Fibroblast of skin of back (primary cell): ENCODE results near the gene GAS2L3.
A peak's percentile ranks its signal among the peaks of the same experiment; 100 is the strongest.
"Not testable (repeated sequence)": the region's sequence is repeated elsewhere in the genome, so short reads cannot be mapped to it uniquely, and the experiment has no call there.

Experiments
- DNase-seq: peaks from one replicate; pipeline ENCODE4 v3.0.0-alpha.2; 2013

The GAS2L3 gene

DNA sequence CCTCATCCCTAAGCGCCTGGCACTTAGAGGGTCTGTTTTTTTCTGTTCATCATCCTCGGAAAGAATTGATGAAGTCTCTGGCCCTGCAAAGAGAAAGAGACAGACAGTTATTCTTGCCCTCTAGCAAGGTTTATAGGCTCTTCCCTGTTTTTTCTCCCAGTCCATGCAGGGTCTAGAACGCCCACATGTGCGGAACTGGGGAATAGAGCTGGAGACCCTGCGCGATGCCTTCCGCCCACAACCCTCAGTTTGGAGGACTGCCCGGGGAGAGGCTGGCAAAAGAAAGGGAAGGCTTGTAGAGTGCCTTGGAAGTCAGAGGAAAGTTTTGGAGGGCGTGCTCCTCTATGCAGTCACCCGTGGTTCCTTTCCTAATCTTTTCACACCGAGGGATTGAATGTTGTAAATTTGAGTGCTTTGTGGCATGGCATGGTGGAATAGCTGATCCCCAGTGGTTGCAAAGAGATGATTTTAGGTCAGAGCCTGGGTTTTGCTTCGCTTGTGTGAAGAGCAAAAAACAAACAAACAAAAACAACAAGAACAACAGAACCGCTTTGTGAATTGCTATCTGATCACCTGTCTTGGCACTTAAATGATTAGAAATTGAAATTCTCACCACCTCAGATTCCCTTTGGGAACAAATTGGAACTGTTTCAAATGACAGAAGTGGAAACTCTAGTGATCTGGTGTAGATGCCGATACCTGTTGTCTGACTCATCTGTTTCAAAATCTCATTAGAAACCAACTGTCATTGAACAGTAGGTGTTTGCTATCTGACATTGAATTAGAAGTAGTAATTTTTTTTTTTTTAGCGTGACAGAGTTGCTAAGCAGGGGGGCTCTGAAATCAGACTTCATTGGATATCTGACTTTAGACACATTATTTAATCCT is 947 bp downstream of the GAS2L3 start:
- peak; percentile 12 for DNase-seq

DNA sequence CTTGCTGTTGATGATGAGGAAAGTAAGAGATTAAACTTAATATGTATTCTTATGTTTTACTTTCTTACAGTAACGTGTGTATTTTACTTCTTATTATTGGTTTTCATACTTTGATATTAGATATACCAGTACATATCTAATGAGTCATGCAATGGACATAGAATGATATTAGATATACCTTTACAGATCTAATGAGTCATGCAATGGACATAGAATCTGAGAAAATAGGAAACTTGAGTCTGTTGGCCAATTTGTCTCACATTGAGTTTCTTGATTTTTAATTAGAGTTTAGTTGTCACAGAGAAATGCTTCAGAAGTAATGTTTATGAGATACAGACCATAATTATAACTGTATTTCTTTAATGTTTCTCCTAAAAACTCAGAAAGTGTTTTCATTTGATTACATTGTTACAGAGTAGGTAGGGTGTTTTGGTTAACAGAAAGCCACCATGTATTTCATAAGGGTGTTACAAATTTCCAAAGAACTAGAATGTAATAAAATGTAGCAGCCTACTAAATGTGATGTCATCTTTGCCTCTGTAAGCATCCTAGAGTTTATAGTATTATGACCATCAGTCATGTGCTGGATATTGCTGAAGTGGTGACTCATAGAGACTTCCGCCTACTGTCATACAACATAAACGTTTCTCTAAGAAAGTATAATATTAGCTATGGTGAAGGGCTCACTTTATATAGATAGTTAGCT is 3.0 kb downstream of the GAS2L3 start:
- peak; percentile 81 for DNase-seq

DNA sequence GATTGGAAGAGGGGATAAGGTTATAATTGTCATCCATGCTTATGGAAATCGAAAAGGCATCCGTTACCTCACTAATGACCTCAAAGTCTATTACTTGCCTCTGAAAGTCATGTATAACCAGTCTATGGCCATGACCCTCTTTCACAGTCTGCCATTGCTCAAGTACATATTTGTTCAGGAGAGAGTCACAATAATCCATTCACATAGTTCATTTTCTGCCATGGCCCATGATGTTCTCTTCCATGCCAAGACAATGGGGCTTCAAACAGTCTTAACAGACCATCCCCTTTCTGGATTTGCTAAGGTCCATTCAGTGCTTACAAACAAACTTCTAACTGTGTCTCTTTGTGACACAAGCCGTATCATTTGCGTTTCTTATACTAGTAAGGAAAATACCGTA is 5.4 kb downstream of the GAS2L3 start:
- DNase-seq, result no peak

DNA sequence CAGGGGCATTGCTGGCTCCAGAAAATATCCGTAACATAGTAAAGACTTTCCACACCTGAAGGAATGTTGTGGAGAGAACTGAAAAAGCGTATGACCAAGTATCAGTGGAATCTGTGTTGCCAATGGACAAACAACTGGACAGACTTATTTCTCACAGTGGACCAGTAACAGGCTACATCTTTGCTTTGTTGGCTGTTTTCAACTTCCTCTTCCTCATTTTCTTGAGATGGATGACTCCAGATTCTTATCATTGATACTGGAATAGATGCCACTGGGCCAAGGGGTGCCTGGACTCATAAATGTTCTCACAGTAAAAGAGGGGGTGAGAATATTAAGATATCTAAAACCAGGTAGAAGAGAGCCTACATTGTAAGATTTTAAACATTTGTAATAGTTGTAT is 6.4 kb downstream of the GAS2L3 start:
- no peak for DNase-seq

- no peak for DNase-seq
Observed at GRCh38 chr12:100584256-100584655, 10.8 kb downstream of the GAS2L3 start.

GRCh38 chr12:100591979-100592378 is 18.5 kb downstream of the GAS2L3 start:
- no peak for DNase-seq

- peak; percentile 39 for DNase-seq
Observed at GRCh38 chr12:100593490-100593889, 20.0 kb downstream of the GAS2L3 start.

- no peak for DNase-seq
Observed at GRCh38 chr12:100601626-100602025, 28.1 kb downstream of the GAS2L3 start.

GRCh38 chr12:100602997-100603396 is 29.5 kb downstream of the GAS2L3 start:
- not testable (repeated sequence) for DNase-seq

- DNase-seq, result no peak
Observed at GRCh38 chr12:100608776-100609175, 35.3 kb downstream of the GAS2L3 start.

DNA sequence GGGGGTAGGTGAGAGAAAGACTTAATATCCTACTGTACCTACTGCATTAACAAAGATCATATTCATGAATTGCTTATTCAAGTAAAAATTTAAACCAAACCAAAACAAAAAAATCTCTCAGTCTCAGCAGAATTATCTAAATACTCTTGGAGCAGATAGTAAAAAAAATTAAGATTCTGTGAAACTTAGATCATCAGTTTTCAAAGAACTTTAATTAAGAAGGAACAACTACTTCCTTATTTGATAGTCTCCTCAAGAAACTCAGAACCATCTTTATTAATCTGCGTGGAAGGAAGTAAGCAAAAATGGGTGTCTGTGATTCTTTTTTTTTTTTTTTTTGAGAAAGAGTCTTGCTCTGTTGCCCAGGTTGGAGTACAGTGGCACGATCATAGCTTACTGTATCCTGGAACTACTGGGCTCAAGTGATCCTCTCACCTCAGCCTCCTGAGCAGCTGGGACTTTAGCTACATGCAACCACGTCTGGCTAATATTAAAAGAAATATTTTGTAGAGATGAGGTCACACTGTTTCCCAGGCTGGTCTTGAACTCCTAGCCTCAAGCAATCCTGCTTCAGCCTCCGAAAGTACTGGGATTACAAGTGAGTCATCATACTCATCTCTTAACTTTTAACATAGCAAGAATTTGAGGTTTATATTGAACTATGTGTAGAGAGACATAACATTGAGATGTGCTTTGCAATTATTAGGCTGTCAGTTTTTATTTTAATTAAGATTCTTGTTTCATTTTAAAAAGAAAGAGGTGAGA is 37.4 kb downstream of the GAS2L3 start:
- DNase-seq, result peak; percentile 9

GRCh38 chr12:100612606-100613005 is 39.1 kb downstream of the GAS2L3 start:
- no peak for DNase-seq

- DNase-seq, result no peak
Observed at GRCh38 chr12:100624571-100624970, 51.1 kb downstream of the GAS2L3 start.

DNA sequence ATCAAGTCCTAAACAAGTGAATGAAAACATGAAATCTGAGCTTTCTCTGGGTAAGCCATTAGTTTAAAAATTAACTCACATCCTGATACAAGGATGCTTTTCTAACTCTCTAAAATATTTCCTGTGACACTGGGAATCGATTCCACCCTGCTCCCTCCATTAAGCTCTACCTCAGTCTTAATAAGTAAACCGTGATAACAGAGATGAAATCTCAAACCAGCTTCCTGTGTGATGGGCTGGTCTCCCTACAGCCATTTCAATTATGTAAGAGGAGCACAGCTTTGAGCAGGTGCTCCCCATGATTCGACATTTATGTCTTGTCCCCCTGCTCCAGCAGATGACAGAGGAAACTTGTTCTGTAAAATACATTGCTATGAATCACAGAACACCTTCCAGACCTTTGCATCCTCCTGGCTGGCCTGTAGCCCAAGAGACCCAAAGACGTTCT is 59.0 kb downstream of the GAS2L3 start:
- DNase-seq, result no peak

- not testable (repeated sequence) for DNase-seq
Observed at GRCh38 chr12:100633082-100633785, 59.8 kb downstream of the GAS2L3 start.

DNA sequence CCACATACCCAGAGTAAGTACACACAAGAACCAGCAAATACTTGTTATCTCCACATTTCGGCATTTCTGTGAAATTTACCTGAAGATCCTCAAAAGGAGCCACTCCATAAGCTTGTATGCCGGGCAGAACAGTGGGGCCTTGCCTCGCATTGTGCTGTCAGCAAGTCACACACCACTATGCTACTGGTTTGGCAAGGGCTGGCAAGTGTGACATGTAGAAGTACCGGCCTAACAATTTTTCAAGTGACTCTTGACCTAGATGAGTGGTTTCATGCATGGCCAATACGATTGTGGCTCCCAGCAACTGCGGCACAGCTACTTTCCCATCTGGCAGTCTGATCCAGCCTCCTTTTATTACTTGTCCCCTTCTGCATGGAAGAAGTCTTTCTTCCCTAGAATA is 69.8 kb downstream of the GAS2L3 start:
- no peak for DNase-seq

- no peak for DNase-seq
Observed at GRCh38 chr12:100646896-100647295, 73.4 kb downstream of the GAS2L3 start.

GRCh38 chr12:100651108-100651507 is 77.6 kb downstream of the GAS2L3 start:
- no peak for DNase-seq

GRCh38 chr12:100651694-100652093 is 78.2 kb downstream of the GAS2L3 start:
- DNase-seq, result no peak

- DNase-seq, result no peak
Observed at GRCh38 chr12:100652488-100652887, 79.0 kb downstream of the GAS2L3 start.

DNA sequence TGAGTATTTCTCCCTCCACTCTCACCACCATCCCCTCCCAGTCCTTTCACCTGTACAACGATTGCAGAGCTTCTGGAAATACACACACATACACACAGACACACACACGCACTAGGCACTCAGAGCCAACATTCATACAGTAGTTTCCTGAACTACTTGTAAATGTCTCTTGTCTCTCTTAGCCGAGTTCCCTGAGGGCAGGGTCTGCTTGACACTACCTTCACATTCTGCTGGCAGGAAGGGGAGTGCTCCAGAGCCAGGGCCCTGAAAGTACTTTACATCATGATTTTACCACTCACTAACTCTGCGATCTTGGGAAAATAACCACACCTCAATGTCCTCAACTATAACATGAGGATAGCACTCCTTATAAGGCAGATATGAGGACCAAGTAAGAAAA is 82.7 kb downstream of the GAS2L3 start:
- DNase-seq, result no peak

GRCh38 chr12:100656856-100657255 is 83.4 kb downstream of the GAS2L3 start:
- DNase-seq, result no peak
